GM20000 (cell line): ENCODE data around the gene UFC1.

Source experiments
- DNase-seq: peaks from one replicate; pipeline ENCODE4 v3.0.0; 2012; ENCODE audit warnings: low spot score
- CTCF ChIP-seq: IDR thresholded peaks from 2 replicates; pipeline ENCODE4 v1.5.1; 2012; ENCODE audit warnings: mild to moderate bottlenecking, control low read depth; ENCODE audit errors: extremely low read depth, missing control alignments

The UFC1 gene

GRCh38 chr1:161195171-161195570 is 41.4 kb downstream of the UFC1 start:
- no peak for DNase-seq
- TF ChIP-seq CTCF = no peak

GRCh38 chr1:161196111-161196510 is 42.3 kb downstream of the UFC1 start:
- TF ChIP-seq CTCF = no peak

GRCh38 chr1:161196521-161197451 is 43.0 kb downstream of the UFC1 start:
- no peak for DNase-seq
- TF ChIP-seq CTCF = no peak

More at GRCh38 chr1:161196111-161196510, 42.3 kb downstream of the UFC1 start:
- DNase-seq = no peak

GRCh38 chr1:161197560-161198193 is 43.9 kb downstream of the UFC1 start:
- DNase-seq = no peak
- TF ChIP-seq CTCF = no peak

GRCh38 chr1:161198194-161198896 is 44.6 kb downstream of the UFC1 start:
- no peak for TF ChIP-seq CTCF
- no peak for DNase-seq

GRCh38 chr1:161198897-161199431 is 45.2 kb downstream of the UFC1 start, which contains the start of gene ADAMTS4:
Gene ADAMTS4 (minus strand): TSS chr1:161199054. CDS start chr1:161198627, 427 bp downstream.
- DNase-seq = no peak
- TF ChIP-seq CTCF = no peak
